Measurements from ENCODE around the gene ANKRD44. TPM values are rescaled to one million over a fixed set of nuclear protein-coding genes. Genes with fewer than 3 reads are reported as not detected.

Gene ANKRD44
- total RNA-seq, 1 experiment from 2014 or later = 2.4 TPM

- Histone ChIP-seq H3K9me2 (replicated peaks; ENCODE audit: low read length) (no peaks in the 10 kb centered on the region), H2AFZ (ENCODE audit: low read length) (no peak overlapping the region), H3K4me3 (ENCODE audit: low read length) (no peak overlapping the region), H4K20me1 (ENCODE audit: low read length) (no peaks in the 10 kb centered on the region), H3K27me3 (ENCODE audit: low read length) (no peaks in the 10 kb centered on the region), H3K9ac (ENCODE audit: low read length) (no peak overlapping the region), H3K9me3 (ENCODE audit: low read length) (no peaks in the 10 kb centered on the region), H3K4me2 (ENCODE audit: low read length) (no peak overlapping the region), H3K36me3 (ENCODE audit: low read depth, low read length) (no peaks in the 10 kb centered on the region), H3K79me2 (ENCODE audit: low read length) (no peaks in the 10 kb centered on the region), H3K27ac (ENCODE audit: low read length) (no peak overlapping the region), H3F3A (ENCODE audit: low read length, unreplicated experiment) (no peaks in the 10 kb centered on the region), H3K4me1 (ENCODE audit: insufficient read depth, low read length) (no peaks in the 10 kb centered on the region)
- ChIA-PET CTCF (no interaction called here), POLR2A (ENCODE audit: unreplicated experiment) (no interaction called here)
- DNase-seq = no peak
- TF ChIP-seq EZH2 (IDR thresholded peaks at IDR 0.05; ENCODE audit: low read length, unreplicated experiment) = no peak
- TF ChIP-seq EZH2phosphoT487 (IDR thresholded peaks at IDR 0.05; ENCODE audit: borderline replicate concordance, low read length) = no peak
- TF ChIP-seq CTCF (conservative IDR thresholded peaks at IDR 0.05; ENCODE audit: low read depth, low read length) = no peak
- no peak for ATAC-seq
- no TSS peak for BruUV-seq (replicated peaks)
- intact Hi-C loops (cut with micrococcal nuclease) = no loop called here
Observed at GRCh38 chr2:196974970-196975369, 335.6 kb downstream of the ANKRD44 start.

- Histone ChIP-seq H3F3A (ENCODE audit: low read length, unreplicated experiment) (no peaks in the 10 kb centered on the region), H2AFZ (ENCODE audit: low read length) (no peak overlapping the region), H3K4me3 (ENCODE audit: low read length) (no peak overlapping the region), H3K27ac (ENCODE audit: low read length) (no peak overlapping the region), H3K27me3 (ENCODE audit: low read length) (no peaks in the 10 kb centered on the region), H3K9me2 (replicated peaks; ENCODE audit: low read length) (no peaks in the 10 kb centered on the region), H3K36me3 (ENCODE audit: low read depth, low read length) (no peaks in the 10 kb centered on the region), H3K4me1 (ENCODE audit: insufficient read depth, low read length) (no peaks in the 10 kb centered on the region), H3K4me2 (ENCODE audit: low read length) (no peak overlapping the region), H3K79me2 (ENCODE audit: low read length) (no peaks in the 10 kb centered on the region), H3K9ac (ENCODE audit: low read length) (no peak overlapping the region), H4K20me1 (ENCODE audit: low read length) (no peaks in the 10 kb centered on the region), H3K9me3 (ENCODE audit: low read length) (no peaks in the 10 kb centered on the region)
- intact Hi-C loops (cut with micrococcal nuclease) = no loop called here
- POLR2A ChIA-PET (ENCODE audit: unreplicated experiment) = no interaction called here
- BruUV-seq (replicated peaks) = no TSS peak
- no peak for ATAC-seq
- no peak for DNase-seq
- TF ChIP-seq CTCF (conservative IDR thresholded peaks at IDR 0.05; ENCODE audit: low read depth, low read length) (no peak), EZH2 (IDR thresholded peaks at IDR 0.05; ENCODE audit: low read length, unreplicated experiment) (no peak), EZH2phosphoT487 (IDR thresholded peaks at IDR 0.05; ENCODE audit: borderline replicate concordance, low read length) (no peak)
- CTCF ChIA-PET = no interaction called here
Observed at GRCh38 chr2:196971574-196972279, 338.9 kb downstream of the ANKRD44 start.

- Histone ChIP-seq H3K4me2 (ENCODE audit: low read length) (no peak overlapping the region), H3K79me2 (ENCODE audit: low read length) (no peaks in the 10 kb centered on the region), H3K27ac (ENCODE audit: low read length) (no peak overlapping the region), H3K36me3 (ENCODE audit: low read depth, low read length) (no peaks in the 10 kb centered on the region), H3K9me2 (replicated peaks; ENCODE audit: low read length) (no peaks in the 10 kb centered on the region), H2AFZ (ENCODE audit: low read length) (no peak overlapping the region), H3K4me3 (ENCODE audit: low read length) (no peak overlapping the region), H3K27me3 (ENCODE audit: low read length) (no peaks in the 10 kb centered on the region), H3K9me3 (ENCODE audit: low read length) (no peaks in the 10 kb centered on the region), H3F3A (ENCODE audit: low read length, unreplicated experiment) (no peaks in the 10 kb centered on the region), H3K9ac (ENCODE audit: low read length) (no peak overlapping the region), H3K4me1 (ENCODE audit: insufficient read depth, low read length) (no peaks in the 10 kb centered on the region), H4K20me1 (ENCODE audit: low read length) (no peaks in the 10 kb centered on the region)
- ATAC-seq = no peak
- ChIA-PET POLR2A (ENCODE audit: unreplicated experiment) (no interaction called here), CTCF (no interaction called here)
- no TSS peak for BruUV-seq (replicated peaks)
- intact Hi-C loops (cut with micrococcal nuclease) = no loop called here
- no peak for TF ChIP-seq CTCF (conservative IDR thresholded peaks at IDR 0.05; ENCODE audit: low read depth, low read length)
- no peak for TF ChIP-seq EZH2 (IDR thresholded peaks at IDR 0.05; ENCODE audit: low read length, unreplicated experiment)
- no peak for TF ChIP-seq EZH2phosphoT487 (IDR thresholded peaks at IDR 0.05; ENCODE audit: borderline replicate concordance, low read length)
- DNase-seq = no peak
Observed at GRCh38 chr2:196970099-196970498, 340.5 kb downstream of the ANKRD44 start.

Measured in PC-3 (cell line).